ENCODE data around the gene XPNPEP1.
A peak's percentile ranks its signal among the peaks of the same experiment; 100 is the strongest.

XPNPEP1 gene

GRCh38 chr10:109947111-109947920, 24.0 kb upstream of the XPNPEP1 start:
- no peak for DNase-seq (ENCODE audit: low spot score)

- no peak for DNase-seq (ENCODE audit: low spot score)
These were observed 23.4 kb upstream of the XPNPEP1 start for GRCh38 chr10:109946680-109947079.

GRCh38 chr10:109945473-109946177, 22.3 kb upstream of the XPNPEP1 start:
- no peak for DNase-seq (ENCODE audit: low spot score)

DNA sequence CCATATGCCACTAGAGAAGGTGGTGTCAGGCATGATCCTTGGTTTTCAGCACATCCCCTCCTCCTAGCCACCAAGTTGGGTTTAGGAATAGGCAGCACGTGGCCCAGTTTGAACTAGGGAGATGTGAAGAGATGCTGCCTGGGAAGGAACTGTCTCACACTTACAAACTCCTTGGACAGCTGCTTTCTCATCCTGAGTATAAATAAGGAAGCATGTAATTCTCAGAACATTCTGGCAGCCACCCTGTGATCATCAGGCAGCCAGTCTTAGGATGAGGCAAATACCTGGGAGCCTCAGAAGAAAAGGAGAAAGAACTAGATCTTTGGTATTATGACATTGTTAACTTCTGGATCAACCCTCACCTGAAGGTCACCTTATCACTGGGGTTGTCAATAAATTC, 21.3 kb upstream of the XPNPEP1 start:
- DNase-seq (ENCODE audit: low spot score): no peak

GRCh38 chr10:109941236-109941862, 18.0 kb upstream of the XPNPEP1 start:
- no peak for DNase-seq (ENCODE audit: low spot score)

GRCh38 chr10:109940553-109940952, 17.2 kb upstream of the XPNPEP1 start:
- no peak for DNase-seq (ENCODE audit: low spot score)

GRCh38 chr10:109940117-109940516, 16.8 kb upstream of the XPNPEP1 start:
- no peak for DNase-seq (ENCODE audit: low spot score)

DNA sequence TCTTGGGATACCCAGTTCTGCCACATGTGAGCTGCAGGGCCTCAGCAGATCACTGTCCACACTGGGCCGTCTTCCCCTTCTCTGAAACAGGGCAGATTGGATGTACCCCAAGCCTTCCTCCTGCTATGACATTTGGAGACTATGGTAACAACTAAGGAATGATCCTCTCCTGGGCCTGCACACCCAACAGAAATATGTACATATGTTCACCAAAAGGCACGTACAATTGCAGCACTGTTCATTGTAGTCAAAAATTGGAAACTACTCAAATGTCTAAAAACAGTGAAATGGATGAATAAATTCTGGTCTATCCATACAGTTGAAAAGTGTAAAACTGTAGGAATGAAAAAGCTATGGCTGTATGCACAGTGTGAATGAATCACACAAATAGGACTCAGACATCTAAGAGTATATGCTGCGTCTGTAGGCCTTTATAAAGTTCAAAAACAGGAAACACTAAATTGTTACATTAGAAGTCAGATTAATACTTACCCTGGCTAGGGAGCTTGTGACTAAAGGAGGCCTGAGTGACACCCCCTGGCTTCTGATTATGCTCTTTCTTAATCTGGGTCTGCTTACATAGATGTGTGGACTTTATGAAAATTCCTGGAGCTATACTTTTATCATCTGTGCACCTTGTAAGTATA, 16.1 kb upstream of the XPNPEP1 start:
- no peak for DNase-seq (ENCODE audit: low spot score)

- DNase-seq (ENCODE audit: low spot score): no peak
These were observed 14.3 kb upstream of the XPNPEP1 start for GRCh38 chr10:109937460-109938065.

DNA sequence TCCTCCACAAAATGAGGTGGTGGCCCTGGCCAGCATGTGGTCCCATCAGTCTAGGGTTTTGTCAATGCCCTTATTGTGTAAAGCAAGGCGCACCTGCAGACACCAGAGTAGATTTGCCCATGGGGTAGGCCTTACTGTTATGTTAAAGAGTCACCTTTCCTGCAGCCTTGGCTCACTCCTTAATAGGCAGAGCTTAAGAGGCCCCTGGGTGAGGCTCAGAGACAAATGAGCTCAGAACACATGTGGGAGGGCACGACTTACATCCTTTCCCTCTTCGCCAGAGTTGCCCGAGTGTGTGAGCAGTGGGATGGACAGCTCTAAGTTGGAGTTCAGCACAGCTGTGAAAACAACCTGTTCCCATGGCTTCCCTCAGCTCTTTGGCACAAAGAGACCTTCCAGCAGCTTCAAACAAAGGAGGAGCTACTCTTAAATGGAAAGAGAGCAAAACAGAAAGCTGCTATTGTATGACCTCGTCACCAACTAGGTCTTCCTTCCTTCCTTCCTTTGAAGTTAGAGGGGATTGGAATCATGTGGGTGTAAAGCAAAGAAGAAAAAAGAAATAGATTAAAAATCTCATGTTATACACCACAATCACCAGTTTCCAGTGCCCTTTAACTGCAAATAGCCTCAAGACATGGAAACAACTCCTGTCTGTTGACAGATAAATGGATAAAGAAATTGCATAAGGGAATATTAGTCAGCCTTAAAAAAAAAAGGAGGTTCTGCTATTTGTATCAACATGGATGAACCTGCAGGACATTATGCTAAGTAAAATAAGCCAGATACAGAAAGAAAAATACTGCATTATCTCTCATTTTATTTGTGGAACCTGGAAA, 11.9 kb upstream of the XPNPEP1 start:
- DNase-seq (ENCODE audit: low spot score): peak; percentile 49

- peak; percentile 27 for DNase-seq (ENCODE audit: low spot score)
These were observed 10.8 kb upstream of the XPNPEP1 start for GRCh38 chr10:109933984-109934565.

DNA sequence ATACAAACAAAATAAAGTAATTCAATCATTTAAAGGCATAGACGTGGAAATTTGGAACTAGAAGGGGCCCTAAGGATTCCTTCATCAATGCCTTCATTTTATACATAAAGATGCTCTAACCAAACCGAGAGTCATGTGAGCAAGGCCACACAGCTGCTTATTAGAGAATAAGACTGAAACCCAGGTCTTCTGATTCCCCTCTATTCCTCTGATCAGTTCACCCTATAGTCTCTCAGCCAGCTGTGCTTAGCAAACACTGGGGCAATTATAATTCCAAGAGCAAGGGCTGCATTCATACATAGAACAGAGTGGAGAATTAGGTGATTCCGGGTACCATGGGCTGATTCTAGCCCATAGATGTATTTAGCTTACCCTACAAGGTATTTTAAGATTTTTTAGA, 9.7 kb upstream of the XPNPEP1 start:
- DNase-seq (ENCODE audit: low spot score): no peak

DNA sequence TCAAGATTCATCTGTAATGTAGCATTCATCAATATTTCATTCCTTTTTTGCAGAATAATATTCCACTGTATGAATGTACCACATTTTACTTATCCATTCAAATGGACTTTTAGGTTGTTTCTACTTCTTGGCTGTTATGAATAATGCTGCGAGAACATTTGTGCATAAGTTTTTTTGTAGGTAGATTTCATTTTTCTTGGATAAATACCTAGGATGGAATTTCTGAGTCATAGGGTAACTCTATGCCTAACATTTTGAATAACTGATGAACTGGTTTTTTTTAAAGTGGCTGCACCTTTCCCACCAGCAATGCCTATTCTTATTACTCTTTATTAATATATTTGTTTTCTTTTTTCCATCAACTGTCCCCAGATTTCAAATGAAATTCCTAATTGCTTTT, 9.1 kb upstream of the XPNPEP1 start:
- DNase-seq (ENCODE audit: low spot score): no peak

DNA sequence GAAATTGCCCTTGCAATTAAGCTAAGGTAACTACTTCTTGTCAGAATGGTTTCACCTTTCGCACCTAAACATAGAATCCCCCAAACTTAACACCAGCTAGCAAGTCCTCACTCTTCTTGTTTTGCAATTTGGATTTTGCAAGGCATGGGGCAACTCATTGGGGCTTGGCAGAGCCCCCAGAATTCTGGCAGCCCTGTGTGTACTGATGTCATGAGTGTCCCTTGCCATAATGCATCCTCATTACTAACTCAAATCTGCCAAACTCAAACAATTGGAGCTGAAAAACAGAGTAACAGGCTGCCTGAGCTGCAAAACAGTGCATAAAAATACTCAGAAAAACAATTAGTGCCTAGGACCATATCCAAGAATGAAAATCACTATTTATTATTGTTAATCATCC, 7.9 kb upstream of the XPNPEP1 start:
- peak; percentile 78 for DNase-seq (ENCODE audit: low spot score)

DNA sequence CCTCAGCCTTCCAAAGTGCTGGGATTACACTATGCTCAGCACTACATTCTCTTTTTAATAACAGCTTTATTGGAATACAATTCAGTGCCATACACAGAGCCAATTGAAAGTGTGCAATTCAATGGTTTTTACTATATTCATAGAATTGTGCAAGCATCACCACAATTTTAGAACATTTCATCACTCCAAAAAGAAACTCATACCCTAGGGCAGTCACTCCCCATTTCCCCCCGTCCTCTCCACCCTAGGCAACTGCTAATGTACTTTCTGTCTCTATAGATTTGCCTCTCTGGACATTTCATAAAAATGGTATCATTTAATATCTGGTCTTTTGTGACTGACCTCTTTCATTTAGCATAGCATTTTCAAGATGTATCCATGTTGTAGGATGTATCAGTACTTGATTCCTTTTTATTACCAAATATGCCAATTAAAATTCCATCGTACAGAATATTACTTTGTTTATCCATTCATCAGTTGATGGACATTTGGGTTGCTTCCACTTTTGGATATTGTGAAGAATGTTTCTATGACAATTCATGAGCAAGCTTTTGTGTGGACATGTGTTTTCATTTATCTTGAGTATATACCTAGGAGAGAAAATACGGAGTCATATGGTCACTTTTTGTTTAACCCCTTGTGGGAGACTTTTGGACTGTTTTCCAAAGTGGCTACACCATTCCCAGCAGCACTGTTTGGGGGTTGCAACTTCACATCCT, 6.3 kb upstream of the XPNPEP1 start:
- DNase-seq (ENCODE audit: low spot score): no peak

DNA sequence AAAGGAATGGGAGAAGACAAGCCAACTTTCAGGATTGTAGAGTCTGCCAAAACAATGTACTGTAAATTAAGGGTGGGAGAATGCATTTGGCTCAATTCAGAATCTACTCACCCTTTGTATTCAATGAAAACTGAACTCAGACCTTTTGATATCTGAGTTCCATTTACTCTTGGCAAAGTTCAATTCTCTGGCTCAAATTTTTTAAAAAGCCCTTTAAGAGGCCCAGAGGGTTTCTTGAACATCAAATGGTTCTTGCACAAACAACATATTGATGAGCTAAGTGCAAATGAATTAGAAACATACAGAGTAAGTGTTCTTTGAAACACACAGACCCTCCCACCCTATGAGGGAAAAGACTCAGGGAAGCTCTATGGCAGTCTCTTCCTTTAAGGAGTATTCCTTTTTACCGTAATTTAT, 5.2 kb upstream of the XPNPEP1 start:
- no peak for DNase-seq (ENCODE audit: low spot score)

- DNase-seq (ENCODE audit: low spot score): no peak
These were observed 3.5 kb upstream of the XPNPEP1 start for GRCh38 chr10:109926825-109927224.

DNA sequence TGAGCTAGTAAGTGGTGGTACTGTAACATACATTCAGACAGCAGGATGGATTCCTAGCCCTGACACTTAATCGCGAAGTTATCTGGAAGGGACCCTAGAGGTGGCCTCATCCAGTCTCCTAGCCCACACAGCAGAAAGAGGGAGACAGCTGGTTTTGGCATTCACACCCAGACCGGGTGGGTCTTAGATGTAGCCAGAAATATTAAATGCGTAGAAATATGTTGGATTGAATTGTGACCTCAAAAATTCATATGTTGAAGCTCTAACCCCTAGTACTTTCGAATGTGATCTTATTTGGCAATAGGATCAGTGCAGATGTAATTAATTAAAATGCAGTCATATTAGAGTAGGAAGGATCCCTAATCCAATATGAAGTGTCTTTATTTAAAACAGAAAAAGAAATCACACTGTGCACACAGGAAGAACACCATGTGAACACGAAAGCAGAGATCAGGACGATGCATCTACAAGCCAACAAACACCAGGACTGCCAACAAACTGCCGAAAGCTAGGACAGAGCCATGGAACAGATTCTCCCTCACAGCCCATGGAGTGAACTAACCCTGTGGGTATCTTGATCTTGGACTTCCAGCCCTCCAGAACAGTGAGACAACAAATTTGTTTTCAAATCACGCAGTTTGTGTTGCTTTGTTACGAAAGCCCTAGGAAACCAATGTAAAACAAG, 2.9 kb upstream of the XPNPEP1 start:
- no peak for DNase-seq (ENCODE audit: low spot score)

GRCh38 chr10:109924967-109925620, 1.8 kb upstream of the XPNPEP1 start:
- no peak for DNase-seq (ENCODE audit: low spot score)

All from Ammon's horn (tissue), 1 donor.